K562 (cell line): Measurements from ENCODE around the gene SF3B3. TPM values are rescaled to one million over a fixed set of nuclear protein-coding genes. Genes with fewer than 3 reads are reported as not detected.

Source experiments
- ATAC-seq: fragments of 200-7000 bp; cut with Tn5 transposase; 3 replicates; pipeline ENCODE4 v1.9.1; 2020; ENCODE audit warnings: moderate library complexity
- BruUV-seq: library from RNA; stranded (reverse); fragments of 400-500 nt; replicated peaks from 2 replicates; lab custom pipeline; 2021; lab: Mats Ljungman, UMichigan
- CTCF ChIA-PET: fragments of 300-600 bp; formaldehyde crosslinking; extraction: SDS; loops from one replicate; lab custom pipeline; 2021; ENCODE audit warnings: low intra/inter-chr PET ratio; lab: Yijun Ruan, JAX
- POLR2A ChIA-PET: fragments of 300-600, 350-650 bp; sonication (Branson Sonifier 250); formaldehyde crosslinking; extraction: SDS; loops from one replicate; lab custom pipeline; 2021; ENCODE audit warnings: antibody characterized with exemption, inconsistent platforms; lab: Yijun Ruan, JAX
- DNase-seq, 4 experiments: peaks; one replicate each; pipeline versions ENCODE4 v3.0.0 to v3.0.0-alpha.2; 2011 to 2018; ENCODE audit warnings: low spot score in 3 of 4, mixed read lengths in 3 of 4; ENCODE audit errors: extremely low read depth in 1 of 4
- FAIRE-seq: peaks from 2 replicates; lab custom pipeline; 2011; peaks lifted over from hg19 to GRCh38; lab: Jason Lieb, UNC
- H2AFZ ChIP-seq: 2 replicates; pipeline ENCODE4 v1.6.0; 2011; ENCODE audit warnings: low read depth, low read length, control low read depth, inconsistent platforms
- H3K27ac ChIP-seq: fragments of 200-600 bp; 3 replicates; pipeline ENCODE4 v1.8.0; 2011; ENCODE audit warnings: low read depth, mild to moderate bottlenecking, control low read depth, inconsistent platforms, low read length, moderate library complexity, mixed read lengths; ENCODE audit errors: extremely low read depth
- H3K27me3 ChIP-seq, 2 experiments: fragments of 300-600 bp in 1 of 2; 2 replicates in 1 of 2; 3 replicates in 1 of 2; pipeline versions ENCODE4 v1.6.0 to v1.8.0; 2011; ENCODE audit warnings: inconsistent platforms in 2 of 2, low read length in 2 of 2, mild to moderate bottlenecking in 1 of 2, mixed read lengths in 1 of 2, moderate library complexity in 1 of 2; ENCODE audit not compliant: control insufficient read depth in 2 of 2, insufficient read depth in 2 of 2
- H3K36me3 ChIP-seq: fragments of 300-600 bp; 3 replicates; pipeline ENCODE4 v1.8.0; 2011; ENCODE audit warnings: mild to moderate bottlenecking, low read length, inconsistent platforms; ENCODE audit not compliant: control insufficient read depth, insufficient read depth
- H3K4me1 ChIP-seq, 2 experiments: fragments of 200-600 bp in 1 of 2; replicated peaks in 1 of 2; 2 replicates in 1 of 2; 3 replicates in 1 of 2; pipeline versions ENCODE4 v1.5.1 to v1.8.0; 2011; ENCODE audit warnings: inconsistent platforms in 2 of 2, low read length in 2 of 2, mild to moderate bottlenecking in 1 of 2, mixed read lengths in 1 of 2, moderate library complexity in 1 of 2; ENCODE audit not compliant: control insufficient read depth in 2 of 2, insufficient read depth in 2 of 2
- H3K4me2 ChIP-seq: 2 replicates; pipeline ENCODE4 v1.6.1; 2011; ENCODE audit warnings: low read length, control low read depth, inconsistent platforms, mixed read lengths; ENCODE audit not compliant: insufficient read depth
- H3K4me3 ChIP-seq: fragments of 200-600 bp; sonication (generic), shearing (Covaris generic); 2 replicates; pipeline ENCODE4 v1.5.1; 2016; ENCODE audit warnings: control low read depth, inconsistent platforms
- H3K79me2 ChIP-seq: fragments of 200-600 bp; 3 replicates; pipeline ENCODE4 v1.8.0; 2011; ENCODE audit warnings: low read length, inconsistent platforms; ENCODE audit not compliant: control insufficient read depth, insufficient read depth
- H3K9ac ChIP-seq, 2 experiments: 2 replicates each; pipeline versions ENCODE4 v1.6.0 to v1.6.1; 2011; ENCODE audit warnings: low read depth in 2 of 2, low read length in 2 of 2, control low read depth in 1 of 2, inconsistent platforms in 1 of 2, mild to moderate bottlenecking in 1 of 2, mixed read lengths in 1 of 2; ENCODE audit not compliant: insufficient read depth in 1 of 2
- H3K9me1 ChIP-seq: one replicate; pipeline ENCODE4 v1.6.0; 2011; ENCODE audit warnings: inconsistent platforms, mild to moderate bottlenecking, low read length, moderate library complexity; ENCODE audit not compliant: control insufficient read depth, insufficient read depth
- H3K9me3 ChIP-seq: replicated peaks from 2 replicates; pipeline ENCODE4 v1.5.1; 2011; ENCODE audit warnings: low read depth, low read length, inconsistent platforms; ENCODE audit not compliant: control insufficient read depth, insufficient read depth
- H4K20me1 ChIP-seq: replicated peaks from 2 replicates; pipeline ENCODE4 v1.6.1; 2011; ENCODE audit warnings: low read length, inconsistent platforms, mixed read lengths; ENCODE audit not compliant: control insufficient read depth, insufficient read depth
- ATF7 ChIP-seq: fragments of 450-650 bp; IDR thresholded peaks from 2 replicates; pipeline ENCODE4 v1.7.1; 2014; ENCODE audit warnings: mild to moderate bottlenecking, moderate library complexity
- EP400 ChIP-seq: fragments of 450-650 bp; IDR thresholded peaks from 2 replicates; pipeline ENCODE4 v1.6.1; 2017; ENCODE audit warnings: antibody characterized with exemption, mild to moderate bottlenecking, moderate library complexity
- FOXJ3 ChIP-seq: sonication (generic); formaldehyde crosslinking; IDR thresholded peaks from 2 replicates; pipeline ENCODE4 v1.4.0; 2020; ENCODE audit warnings: mild to moderate bottlenecking, missing genetic modification reagents
- MCM7 ChIP-seq, 2 experiments: fragments of 450-650 bp; IDR thresholded peaks; 2 replicates each; pipeline ENCODE4 v1.6.1; 2016 to 2018
- MGA ChIP-seq: fragments of 450-650 bp; IDR thresholded peaks from 2 replicates; pipeline ENCODE4 v1.6.1; 2016; ENCODE audit warnings: mild to moderate bottlenecking, moderate library complexity
- MXD1 ChIP-seq: fragments of 250-450 bp; sonication (Bioruptor Pico); IDR thresholded peaks from 2 replicates; pipeline ENCODE4 v1.8.0; 2021; ENCODE audit warnings: borderline replicate concordance, mild to moderate bottlenecking, moderate library complexity; ENCODE audit not compliant: poor library complexity, severe bottlenecking
- PHB ChIP-seq: fragments of 250-450 bp; sonication (Bioruptor Pico); IDR thresholded peaks from 2 replicates; pipeline ENCODE4 v1.5.0; 2021
- RAD21 ChIP-seq, 2 experiments: fragments of 250-450 bp in 1 of 2; fragments of 450-650 bp in 1 of 2; sonication (Bioruptor Pico) in 1 of 2; formaldehyde crosslinking in 1 of 2; IDR thresholded peaks in 1 of 2; conservative IDR thresholded peaks in 1 of 2; 2 replicates each; pipeline versions ENCODE4 v1.4.0 to v1.8.0; 2020 to 2022; ENCODE audit warnings: mild to moderate bottlenecking in 2 of 2, moderate library complexity in 1 of 2
- ZNF57 ChIP-seq: fragments of 450-650 bp; formaldehyde crosslinking; IDR thresholded peaks from 2 replicates; pipeline ENCODE4 v1.4.0; 2020; ENCODE audit warnings: mild to moderate bottlenecking, moderate library complexity
- WGBS: fragments of 100-300 bp; shearing (Covaris generic); methylation state at CpG from one replicate; pipeline ENCODE4 v1.1.6; 2016; ENCODE audit warnings: low coverage, mixed read lengths; ENCODE audit not compliant: insufficient coverage; ENCODE audit errors: missing lambda C conversion rate; 5-methylcytosine and 5-hydroxymethylcytosine counted together
- in situ Hi-C: fragments of 300-500 bp; cut with MboI; formaldehyde crosslinking; loops from 4 replicates; pipeline ENCODE4 v1.15.0; 2018; ENCODE audit warnings: inconsistent platforms, mixed read lengths
- intact Hi-C: fragments of 100-400 bp; cut with micrococcal nuclease; formaldehyde crosslinking; loops from 2 replicates; pipeline ENCODE4 v1.14.2; 2022
- polyA plus RNA-seq, 8 experiments: library from polyadenylated mRNA; depleted of rRNA in 4 of 8; stranded (reverse) in 5 of 8; unstranded in 3 of 8; fragments of >200 nt; fragmentation: Nextera tagmentation in 2 of 8; fragmentation: Illumina TruSeq in 1 of 8; extraction: Ambion mirVana in 2 of 8; extraction: Trizol in 1 of 8; gene quantifications; 2 replicates each; pipeline versions ENCODE4 v1.2.1 to v1.2.3, GENCODE V29; 2011 to 2014; ENCODE audit warnings: inconsistent platforms in 1 of 8, missing spikeins in 1 of 8
- total RNA-seq, 7 experiments: library from RNA; depleted of rRNA in 6 of 7; stranded (reverse); fragments of >200 nt in 6 of 7; fragmentation: Illumina TruSeq in 2 of 7; extraction: Trizol in 2 of 7; gene quantifications; 2 replicates each; pipeline versions ENCODE4 v1.2.1 to v1.2.3, GENCODE V29; 2011 to 2021; ENCODE audit warnings: low replicate concordance in 1 of 7
- TF ChIP-seq, protein P1 (sequence below): fragments of 450-650 bp; IDR thresholded peaks from one replicate; pipeline ENCODE4 v1.6.1; 2018; ENCODE audit warnings: mild to moderate bottlenecking, moderate library complexity; ENCODE audit not compliant: partially characterized antibody

SF3B3 gene
- total and polyA plus RNA-seq, 9 of the 15 experiments (the other 6 are each of a cell fraction or from before 2014, with no cell fraction given): 98.9 to 546 (median 221) TPM

- no peak overlapping the region for H3K27ac ChIP-seq
- DNase-seq: no peak
- no peak for FAIRE-seq
- H3K4me1 ChIP-seq: no peaks in the 10 kb centered on the region
- no peak for ATAC-seq
- no peaks in the 10 kb centered on the region for H3K9me1 ChIP-seq
- 64% methylated on average over 5 of the region's 5 CpGs for WGBS
- peaks cover 60% of the 10 kb centered on the region; the same call in 2 of the 3 replicates for H3K36me3 ChIP-seq
- POLR2A ChIA-PET: no interaction called here
- H3K9ac ChIP-seq: no peak overlapping the region
- no peak overlapping the region for H3K4me2 ChIP-seq
- no peaks in the 10 kb centered on the region for H3K9me3 ChIP-seq
- H3K27me3 ChIP-seq: no peaks in the 10 kb centered on the region
- TSS peak; percentile 44 for BruUV-seq
- no peak overlapping the region for H2AFZ ChIP-seq
- intact Hi-C loops: no loop called here
- CTCF ChIA-PET: interaction anchor here (1.1 kb wide), 1 partner anchor 262 kb away, joined by 3 read pairs; no protein-coding TSS in a partner anchor
- no peak overlapping the region for H3K4me3 ChIP-seq
- in situ Hi-C loops: no loop called here
- no peaks in the 10 kb centered on the region for H3K79me2 ChIP-seq
- no peaks in the 10 kb centered on the region for H4K20me1 ChIP-seq
- peak in 1 of 2 experiments; percentile 28; a peak in 1 of 4 replicates for TF ChIP-seq RAD21 (CRISPR knock-in tag; conservative IDR thresholded peaks at IDR 0.05 in 1 of 2, IDR thresholded peaks at IDR 0.05 in 1 of 2)
- TF ChIP-seq, protein P1, sequence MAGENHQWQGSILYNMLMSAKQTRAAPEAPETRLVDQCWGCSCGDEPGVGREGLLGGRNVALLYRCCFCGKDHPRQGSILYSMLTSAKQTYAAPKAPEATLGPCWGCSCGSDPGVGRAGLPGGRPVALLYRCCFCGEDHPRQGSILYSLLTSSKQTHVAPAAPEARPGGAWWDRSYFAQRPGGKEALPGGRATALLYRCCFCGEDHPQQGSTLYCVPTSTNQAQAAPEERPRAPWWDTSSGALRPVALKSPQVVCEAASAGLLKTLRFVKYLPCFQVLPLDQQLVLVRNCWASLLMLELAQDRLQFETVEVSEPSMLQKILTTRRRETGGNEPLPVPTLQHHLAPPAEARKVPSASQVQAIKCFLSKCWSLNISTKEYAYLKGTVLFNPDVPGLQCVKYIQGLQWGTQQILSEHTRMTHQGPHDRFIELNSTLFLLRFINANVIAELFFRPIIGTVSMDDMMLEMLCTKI: no peak
- TF ChIP-seq MCM7 (IDR thresholded peaks at IDR 0.05): no peak
- no peak for TF ChIP-seq PHB (CRISPR knock-in tag)
- TF ChIP-seq EP400: no peak
- TF ChIP-seq ATF7: no peak
- TF ChIP-seq MXD1 (CRISPR knock-in tag): no peak
- no peak for TF ChIP-seq FOXJ3 (CRISPR knock-in tag)
- TF ChIP-seq ZNF57 (CRISPR knock-in tag): no peak
- no peak for TF ChIP-seq MGA
Observed at GRCh38 chr16:70508752-70509151, 14.9 kb upstream of the SF3B3 start.
